NCI-H2196 treated with DMSO at 0.1 percent for 48 hours (cell line): ENCODE measurements around the gene TPD52L2.
"Not testable (repeated sequence)": the region's sequence is repeated elsewhere in the genome, so short reads cannot be mapped to it uniquely, and the experiment has no call there.

Experiments
- DNase-seq: peaks from one replicate; lab custom pipeline; 2025; ENCODE audit not compliant: unreplicated experiment; lab: John Stamatoyannopoulos, UW

The TPD52L2 gene

DNA sequence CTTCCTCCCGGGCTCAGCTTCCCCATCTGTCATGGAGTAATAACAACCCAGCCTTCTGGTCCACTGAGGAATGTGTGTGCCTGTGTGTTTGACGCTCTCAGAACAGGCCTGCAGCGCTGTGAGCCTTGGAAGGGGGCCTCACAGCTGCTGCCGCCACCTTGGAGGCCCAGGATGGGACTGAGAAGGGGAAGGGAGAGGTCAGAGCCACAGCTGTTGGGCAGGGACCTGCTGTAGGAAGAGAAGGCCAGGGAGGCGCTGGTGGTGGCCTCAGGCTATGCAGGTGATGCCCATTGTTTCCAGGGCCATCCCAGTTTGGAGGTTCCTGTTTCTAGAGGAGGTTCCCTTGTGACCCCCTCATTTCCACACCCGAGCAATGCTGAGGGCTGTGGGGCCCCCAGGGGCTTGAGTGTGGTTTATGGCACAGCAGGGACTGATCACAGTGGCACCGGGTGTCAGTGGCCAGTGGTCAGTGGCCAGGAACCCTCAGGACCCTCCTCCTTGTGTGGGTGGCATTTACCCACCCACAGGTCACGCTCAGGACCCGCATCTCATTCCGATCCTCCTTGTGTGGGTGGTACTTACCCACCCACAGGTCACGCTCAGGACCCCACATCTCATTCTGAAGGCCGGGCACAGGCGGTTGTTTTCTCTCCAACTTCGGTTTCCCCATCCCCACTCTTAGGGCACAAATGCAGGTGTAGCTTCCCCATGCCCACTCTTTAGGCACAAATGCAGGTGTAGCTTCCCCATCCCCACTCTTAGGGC lies 14.0 kb downstream of the TPD52L2 start:
- no peak for DNase-seq

- DNase-seq = not testable (repeated sequence)
These were observed 15.8 kb downstream of the TPD52L2 start for GRCh38 chr20:63880901-63881300.

- DNase-seq = no peak
These were observed 16.6 kb downstream of the TPD52L2 start for GRCh38 chr20:63881451-63882226.

DNA sequence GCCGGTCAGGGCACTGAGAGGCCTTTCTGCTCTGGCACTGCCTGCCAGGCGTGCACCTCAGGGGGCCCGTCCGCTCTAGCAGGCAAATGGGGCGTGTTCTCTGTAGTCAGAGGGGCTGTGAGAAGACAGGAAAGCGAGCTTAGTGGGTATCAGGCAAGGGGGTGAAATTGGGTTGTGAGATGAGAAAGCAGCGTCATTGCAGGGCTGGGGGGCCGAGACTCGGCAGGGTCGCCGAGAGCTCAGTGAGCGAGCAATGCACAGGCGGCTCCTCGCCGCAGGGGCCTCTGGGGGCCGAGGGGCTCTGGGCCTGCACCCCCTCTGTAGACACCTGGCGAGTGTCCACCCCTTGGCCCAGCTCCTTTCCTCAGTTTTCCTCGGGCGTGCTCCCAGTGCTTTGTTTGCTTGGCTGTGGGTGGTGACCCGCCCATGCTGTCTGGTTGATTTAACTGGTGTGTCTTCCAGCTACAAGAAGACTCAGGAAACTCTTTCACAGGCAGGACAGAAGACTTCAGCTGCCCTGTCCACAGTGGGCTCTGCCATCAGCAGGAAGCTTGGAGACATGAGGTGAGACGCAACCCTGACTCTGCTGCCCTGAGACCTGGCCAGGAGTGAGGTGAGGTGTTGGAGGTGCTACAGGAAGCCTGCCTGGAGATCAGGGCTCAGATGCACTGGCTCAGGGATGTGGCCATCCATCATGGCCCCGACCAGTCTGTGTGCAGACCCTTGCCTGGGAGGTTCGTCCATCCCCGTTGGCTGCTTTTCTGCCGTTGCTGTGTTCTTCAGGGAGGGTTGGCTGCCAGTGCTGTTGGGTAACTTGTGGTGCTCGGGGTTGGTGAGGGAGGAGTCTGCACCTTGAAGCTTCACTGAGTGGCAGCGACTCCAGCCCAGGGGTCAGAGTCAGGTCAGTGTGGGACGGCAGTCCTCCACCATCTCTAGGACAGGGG lies 17.5 kb downstream of the TPD52L2 start:
- no peak for DNase-seq

DNA sequence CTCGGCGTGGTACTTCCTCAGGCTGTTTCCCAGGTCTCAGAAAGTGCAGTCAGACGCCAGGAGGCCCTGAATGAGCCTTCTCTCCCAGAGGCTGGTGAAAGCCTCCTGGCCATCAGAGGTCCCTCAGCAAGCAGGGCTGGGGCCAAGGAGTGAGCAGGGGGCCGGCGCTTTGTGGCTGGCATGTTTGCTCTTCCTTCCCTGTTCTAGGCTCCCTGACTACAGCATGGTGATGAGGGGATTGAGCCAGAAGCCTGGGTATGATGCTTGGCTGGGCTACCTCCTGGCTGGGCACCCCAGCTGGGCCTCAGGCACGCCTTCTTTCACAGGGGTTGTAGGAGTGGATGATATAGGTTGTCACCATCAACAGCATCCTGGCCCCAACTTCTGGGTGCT lies 18.1 kb downstream of the TPD52L2 start:
- DNase-seq = no peak

DNA sequence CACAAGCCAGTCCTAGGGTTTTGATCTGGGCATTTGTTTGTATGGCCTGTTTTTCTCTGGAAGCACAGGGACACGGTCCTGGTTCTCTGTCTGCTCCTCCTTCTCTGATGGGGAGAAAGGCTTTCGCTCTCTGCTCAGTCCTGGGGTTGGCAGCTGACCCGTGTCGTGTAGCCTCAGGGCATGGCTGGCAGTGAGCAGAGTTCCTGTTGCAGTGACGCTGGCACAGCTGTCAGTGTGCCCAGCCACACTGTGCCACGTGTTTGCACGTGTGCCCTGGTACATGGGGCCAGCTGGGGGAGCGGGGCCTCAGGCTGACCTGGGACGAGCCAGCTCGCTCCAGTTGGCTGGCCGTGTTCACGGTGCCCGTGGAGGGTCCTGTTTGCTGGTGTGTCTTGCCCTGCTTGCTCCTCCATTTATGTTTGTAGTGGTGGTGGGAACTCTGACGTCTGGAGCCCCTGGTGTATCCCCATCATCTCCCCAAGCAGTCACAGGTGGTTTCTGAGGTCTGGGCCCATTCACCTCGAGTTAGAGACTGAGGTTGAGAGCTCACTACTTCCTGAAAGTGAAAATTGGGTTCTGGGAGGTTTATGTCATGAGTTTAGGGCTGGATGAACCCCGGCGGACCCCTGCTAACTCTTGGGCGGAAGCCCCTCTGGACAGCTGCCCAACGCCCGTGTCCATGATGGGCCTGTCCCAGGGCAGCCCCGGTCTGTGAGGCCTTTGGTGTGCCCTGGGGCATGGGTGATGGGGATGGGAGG lies 19.6 kb downstream of the TPD52L2 start:
- DNase-seq = no peak

DNA sequence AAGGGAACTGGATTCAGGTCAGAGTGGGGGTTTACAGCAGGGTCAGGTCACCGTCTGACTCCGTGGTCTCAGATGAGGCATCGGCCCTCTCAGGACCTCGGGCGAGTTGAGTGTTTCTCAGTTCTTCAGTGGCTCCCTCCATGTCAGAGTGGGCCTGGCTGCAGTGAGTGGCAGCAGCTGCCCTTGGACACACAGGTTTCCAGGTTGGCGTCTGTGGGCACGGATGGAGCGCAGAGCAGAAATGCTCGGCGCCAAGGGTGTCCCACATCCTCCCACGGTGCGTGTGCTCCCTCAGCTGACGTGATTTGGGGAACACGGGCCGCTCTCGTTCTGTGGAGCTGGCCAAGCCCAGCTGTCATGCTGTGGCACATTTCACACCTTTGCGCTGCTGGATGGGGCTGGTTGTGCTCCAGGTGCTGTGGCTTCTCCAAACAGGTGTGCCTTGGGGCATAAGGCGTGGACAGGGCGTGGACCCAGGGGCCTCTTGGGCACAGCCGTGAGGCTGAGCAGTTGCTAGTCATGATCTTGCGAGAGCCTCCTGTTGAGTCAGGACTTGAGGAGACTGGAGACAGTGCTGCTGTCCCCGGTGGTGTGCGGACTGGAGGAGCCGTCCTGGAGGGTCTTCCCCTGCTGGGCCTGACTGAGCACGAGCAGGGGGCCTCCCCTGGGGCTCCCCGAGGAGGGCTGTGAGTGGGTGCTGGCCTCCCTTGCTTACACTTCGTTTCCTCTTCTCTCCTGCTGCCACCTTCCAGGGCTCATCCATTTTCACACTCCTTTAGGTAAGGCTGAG lies 20.4 kb downstream of the TPD52L2 start:
- no peak for DNase-seq

GRCh38 chr20:63886054-63886419 lies 21.0 kb downstream of the TPD52L2 start:
- no peak for DNase-seq

GRCh38 chr20:63886921-63887320 lies 21.9 kb downstream of the TPD52L2 start:
- no peak for DNase-seq

- DNase-seq = no peak
These were observed 24.5 kb downstream of the TPD52L2 start for GRCh38 chr20:63889241-63890200.

GRCh38 chr20:63890201-63890576 lies 25.1 kb downstream of the TPD52L2 start:
- no peak for DNase-seq

- no peak for DNase-seq
These were observed 25.5 kb downstream of the TPD52L2 start for GRCh38 chr20:63890616-63891015.

DNA sequence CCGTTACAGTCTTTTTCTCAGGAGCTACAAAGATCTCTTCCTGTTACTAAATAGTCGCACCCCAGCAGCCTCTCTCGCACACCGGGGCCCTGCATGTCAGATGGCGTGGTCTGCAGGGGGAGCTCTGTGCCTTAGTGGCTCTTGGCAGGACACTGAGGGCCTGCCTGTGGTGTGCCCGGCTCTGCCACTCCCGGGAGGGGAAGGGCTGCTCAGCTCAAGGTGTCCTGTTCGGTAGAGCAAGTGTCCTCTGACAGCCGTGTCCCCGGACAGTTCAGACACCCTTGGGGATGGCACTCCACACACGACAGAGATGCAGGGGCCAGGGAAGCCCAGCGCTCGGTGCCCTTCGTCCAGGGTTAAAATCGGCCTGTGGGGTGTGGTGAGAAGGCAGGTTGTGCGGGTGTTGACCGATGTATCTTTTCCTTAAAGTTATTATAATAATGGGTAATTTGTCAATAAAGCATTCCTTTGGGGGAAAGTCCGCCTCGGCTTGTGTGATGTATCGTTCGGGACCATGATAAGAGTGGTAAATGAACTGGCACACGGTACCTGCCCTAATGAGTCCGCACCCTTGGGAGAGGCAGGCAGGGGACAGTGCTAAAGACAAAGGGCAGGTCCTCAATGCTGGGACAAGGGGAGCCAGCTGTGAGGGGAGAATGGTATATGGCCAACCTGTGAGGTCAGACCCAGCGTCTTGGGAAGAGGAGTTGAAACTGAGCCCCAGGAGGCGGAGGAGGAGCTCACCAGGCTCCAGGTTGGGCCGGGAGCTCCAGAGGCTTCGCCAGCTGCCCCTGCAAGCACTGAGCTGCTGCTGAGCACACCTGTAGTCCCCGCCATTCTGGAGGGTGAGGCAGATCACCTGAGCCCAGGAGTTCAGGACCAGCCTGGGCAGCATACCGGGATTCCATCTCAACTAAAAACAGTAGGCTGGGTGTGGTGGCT lies 26.3 kb downstream of the TPD52L2 start:
- no peak for DNase-seq

- no peak for DNase-seq
These were observed 27.3 kb downstream of the TPD52L2 start for GRCh38 chr20:63892402-63892801.

DNA sequence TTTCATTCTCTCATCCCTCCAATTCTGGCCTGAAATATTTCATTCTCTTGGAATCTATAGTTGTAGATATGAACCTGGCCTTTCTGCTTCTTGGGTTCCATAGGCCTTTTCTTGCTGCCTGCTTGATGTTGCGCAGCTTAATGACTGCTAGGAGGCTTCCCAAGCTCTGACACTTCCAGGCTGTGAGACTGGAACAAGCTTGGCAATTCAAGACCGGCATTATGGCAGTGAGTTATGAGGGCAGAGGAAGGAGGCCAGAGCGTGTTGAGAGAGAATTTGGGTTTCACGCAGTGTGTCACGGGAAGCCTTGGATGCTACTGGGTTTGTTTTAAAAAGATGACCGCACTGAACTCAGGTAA lies 28.9 kb downstream of the TPD52L2 start:
- no peak for DNase-seq

- DNase-seq = peak; percentile 75
These were observed 29.5 kb downstream of the TPD52L2 start, which contains the start of gene DNAJC5 for GRCh38 chr20:63894358-63895201. DNAJC5 (plus strand) TSS chr20:63895126; CDS start chr20:63928346, 33,220 bp downstream.
